ENCODE measurements around the gene RIMBP2.

DNA sequence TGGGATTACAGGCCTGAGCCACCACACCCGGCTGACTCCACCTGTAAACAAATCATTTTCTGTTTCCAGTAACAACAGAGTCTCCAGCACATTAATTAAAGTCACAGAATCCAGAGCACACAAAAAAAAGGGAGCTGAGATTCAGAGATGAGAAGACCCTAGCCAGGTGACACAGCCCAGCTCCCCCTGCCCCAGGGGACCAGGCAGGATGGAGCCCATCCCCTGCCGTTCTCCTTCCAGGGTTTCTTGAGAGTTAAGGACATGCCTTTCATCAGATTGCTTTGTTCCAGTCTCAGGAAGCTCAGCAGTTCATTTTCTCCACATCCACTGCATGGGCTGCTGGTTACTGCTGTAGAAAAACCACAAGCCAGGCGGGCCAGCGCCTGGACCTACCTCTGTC, 81.2 kb downstream of the RIMBP2 start:
- TF ChIP-seq, protein P1, sequence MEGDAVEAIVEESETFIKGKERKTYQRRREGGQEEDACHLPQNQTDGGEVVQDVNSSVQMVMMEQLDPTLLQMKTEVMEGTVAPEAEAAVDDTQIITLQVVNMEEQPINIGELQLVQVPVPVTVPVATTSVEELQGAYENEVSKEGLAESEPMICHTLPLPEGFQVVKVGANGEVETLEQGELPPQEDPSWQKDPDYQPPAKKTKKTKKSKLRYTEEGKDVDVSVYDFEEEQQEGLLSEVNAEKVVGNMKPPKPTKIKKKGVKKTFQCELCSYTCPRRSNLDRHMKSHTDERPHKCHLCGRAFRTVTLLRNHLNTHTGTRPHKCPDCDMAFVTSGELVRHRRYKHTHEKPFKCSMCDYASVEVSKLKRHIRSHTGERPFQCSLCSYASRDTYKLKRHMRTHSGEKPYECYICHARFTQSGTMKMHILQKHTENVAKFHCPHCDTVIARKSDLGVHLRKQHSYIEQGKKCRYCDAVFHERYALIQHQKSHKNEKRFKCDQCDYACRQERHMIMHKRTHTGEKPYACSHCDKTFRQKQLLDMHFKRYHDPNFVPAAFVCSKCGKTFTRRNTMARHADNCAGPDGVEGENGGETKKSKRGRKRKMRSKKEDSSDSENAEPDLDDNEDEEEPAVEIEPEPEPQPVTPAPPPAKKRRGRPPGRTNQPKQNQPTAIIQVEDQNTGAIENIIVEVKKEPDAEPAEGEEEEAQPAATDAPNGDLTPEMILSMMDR (IDR thresholded peaks at IDR 0.05): no peak
- no peak for TF ChIP-seq ZFX (IDR thresholded peaks at IDR 0.05; ENCODE audit: borderline replicate concordance)
